GM19193 (cell line): Measurements from ENCODE around the gene ST8SIA1.

Experiments
- POLR2A ChIP-seq: IDR thresholded peaks from 4 replicates; pipeline ENCODE4 v1.6.1; 2011; ENCODE audit not compliant: insufficient read depth, insufficient read length; ENCODE audit errors: extremely low read depth

The ST8SIA1 gene

DNA sequence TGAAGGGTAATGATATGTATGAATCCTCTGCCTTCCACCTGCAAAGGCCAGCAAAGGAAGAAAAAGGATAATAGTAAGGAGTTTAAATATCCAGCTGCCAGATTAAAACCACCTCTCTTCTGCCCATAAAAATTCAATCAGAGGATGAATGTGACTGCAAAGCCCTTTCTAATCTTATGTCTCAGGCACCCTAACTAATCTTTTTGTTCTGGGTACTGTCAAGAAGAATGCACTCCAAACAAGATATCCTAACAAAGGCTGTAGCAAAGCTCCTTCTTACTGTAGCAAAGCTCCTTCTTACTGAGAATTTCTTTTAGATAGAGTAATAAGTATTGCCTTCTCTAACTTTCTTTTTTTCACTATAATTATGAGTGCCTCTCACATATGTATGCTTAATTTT, 91.8 kb downstream of the ST8SIA1 start:
- no peak for TF ChIP-seq POLR2A

GRCh38 chr12:22238211-22238610, 96.3 kb downstream of the ST8SIA1 start:
- TF ChIP-seq POLR2A, result no peak

DNA sequence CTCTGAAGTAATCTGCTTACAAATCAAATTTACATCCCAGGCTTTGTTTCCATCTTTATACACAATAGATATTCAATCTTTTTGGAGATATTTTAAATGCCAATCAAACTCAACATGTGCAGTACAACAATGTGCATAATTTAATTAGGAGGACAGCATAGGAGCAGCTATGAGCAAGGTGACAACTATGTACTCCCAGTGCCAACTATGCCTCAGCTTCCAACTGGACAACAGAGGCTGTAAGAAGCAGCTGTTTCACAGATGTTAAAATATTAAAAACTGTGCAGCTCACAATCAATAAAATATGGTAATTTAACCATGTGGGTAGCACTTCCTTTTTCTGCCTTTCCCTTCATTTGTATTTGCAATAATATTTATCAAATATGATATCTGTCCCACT, 99.9 kb downstream of the ST8SIA1 start:
- no peak for TF ChIP-seq POLR2A

GRCh38 chr12:22231836-22232235, 102.7 kb downstream of the ST8SIA1 start:
- TF ChIP-seq POLR2A, result no peak

GRCh38 chr12:22231078-22231477, 103.4 kb downstream of the ST8SIA1 start:
- no peak for TF ChIP-seq POLR2A

- no peak for TF ChIP-seq POLR2A
Measured at GRCh38 chr12:22230280-22230794, 104.2 kb downstream of the ST8SIA1 start.

DNA sequence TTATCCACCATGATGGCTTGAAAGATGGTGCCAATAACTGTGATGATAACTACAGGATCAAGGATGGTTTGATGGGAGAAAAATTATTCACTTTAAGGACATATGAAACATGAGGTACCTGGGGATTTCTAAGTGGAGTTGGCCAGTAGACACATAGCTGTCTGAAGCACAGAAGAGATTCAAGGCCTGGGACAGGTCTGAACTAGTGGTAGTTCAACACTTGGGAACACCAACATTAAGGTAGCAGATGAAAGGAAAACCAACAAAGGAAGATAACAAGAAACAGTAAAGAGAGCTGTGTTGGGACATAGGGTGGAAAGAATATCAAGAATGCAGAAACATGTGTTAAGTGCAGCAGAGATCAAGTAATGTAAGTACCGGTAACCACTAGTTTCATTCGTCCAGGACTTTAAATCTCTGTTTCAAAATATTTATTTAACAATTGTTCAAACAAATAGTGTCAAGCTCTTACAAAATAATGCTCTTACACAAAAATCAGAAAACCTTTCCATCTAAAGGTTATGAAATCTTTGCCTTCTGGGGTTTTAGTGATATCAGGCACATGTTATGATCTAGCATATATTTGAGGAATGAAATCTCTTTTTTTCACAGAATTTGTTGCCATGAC, 104.7 kb downstream of the ST8SIA1 start:
- TF ChIP-seq POLR2A, result no peak

GRCh38 chr12:22228022-22228875, 106.3 kb downstream of the ST8SIA1 start:
- no peak for TF ChIP-seq POLR2A

DNA sequence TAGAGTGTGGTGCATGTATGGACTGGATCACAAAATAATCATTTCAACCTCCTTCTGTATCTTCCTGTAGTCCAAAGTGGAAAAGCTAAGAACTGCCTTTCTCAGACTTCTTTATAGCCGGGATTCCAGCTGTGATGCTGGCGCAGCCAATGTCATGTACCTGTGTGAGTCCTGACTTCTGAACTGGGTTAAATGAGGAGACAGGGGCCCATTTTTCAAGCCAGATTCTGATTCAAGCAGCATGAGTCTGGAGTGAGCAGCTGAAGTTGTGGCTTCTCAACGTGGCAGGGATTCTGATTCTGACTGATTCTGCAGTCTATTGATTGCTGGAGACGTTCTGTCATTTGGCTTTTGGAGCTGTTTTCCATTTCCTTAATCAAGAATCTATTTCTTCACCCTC, 111.2 kb downstream of the ST8SIA1 start:
- no peak for TF ChIP-seq POLR2A

DNA sequence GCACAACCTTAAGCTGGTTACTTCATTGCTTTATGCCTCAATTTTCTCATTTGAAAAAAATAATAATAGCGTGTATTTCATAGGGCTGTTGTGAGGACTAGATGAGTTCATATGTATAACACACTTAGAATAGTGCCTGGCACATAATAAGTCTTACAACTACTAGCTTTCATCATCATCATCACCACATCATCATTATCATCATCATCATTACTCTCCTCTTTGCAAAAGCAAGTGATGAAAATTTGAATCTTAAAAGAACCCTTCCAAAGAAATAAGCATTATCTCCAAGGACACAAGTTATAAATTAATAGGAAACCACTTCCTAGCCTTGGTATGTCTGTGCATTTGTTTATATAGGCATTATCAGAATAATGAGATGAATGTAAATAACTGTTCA, 117.0 kb downstream of the ST8SIA1 start:
- TF ChIP-seq POLR2A, result no peak

GRCh38 chr12:22215467-22216253, 118.8 kb downstream of the ST8SIA1 start:
- no peak for TF ChIP-seq POLR2A

GRCh38 chr12:22211128-22211527, 123.4 kb downstream of the ST8SIA1 start:
- TF ChIP-seq POLR2A, result no peak

DNA sequence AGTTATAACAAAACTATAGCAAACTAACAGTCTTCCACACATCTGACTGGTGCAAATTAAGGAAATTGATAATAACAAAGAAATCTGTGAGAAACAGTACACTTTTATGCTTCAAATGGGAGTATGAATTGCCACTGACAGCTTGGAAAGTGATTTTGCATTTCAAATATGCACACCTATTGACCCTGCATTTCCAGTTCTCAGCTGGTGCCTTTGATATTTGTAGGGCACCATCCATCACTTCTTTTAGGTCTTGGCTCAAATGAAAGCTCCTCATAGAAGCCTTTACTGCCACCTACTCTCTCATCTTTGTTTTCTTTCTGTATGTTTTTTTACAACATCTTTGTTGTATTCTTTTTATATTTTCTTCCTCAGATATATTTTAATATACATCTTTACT, 125.1 kb downstream of the ST8SIA1 start:
- TF ChIP-seq POLR2A, result no peak

DNA sequence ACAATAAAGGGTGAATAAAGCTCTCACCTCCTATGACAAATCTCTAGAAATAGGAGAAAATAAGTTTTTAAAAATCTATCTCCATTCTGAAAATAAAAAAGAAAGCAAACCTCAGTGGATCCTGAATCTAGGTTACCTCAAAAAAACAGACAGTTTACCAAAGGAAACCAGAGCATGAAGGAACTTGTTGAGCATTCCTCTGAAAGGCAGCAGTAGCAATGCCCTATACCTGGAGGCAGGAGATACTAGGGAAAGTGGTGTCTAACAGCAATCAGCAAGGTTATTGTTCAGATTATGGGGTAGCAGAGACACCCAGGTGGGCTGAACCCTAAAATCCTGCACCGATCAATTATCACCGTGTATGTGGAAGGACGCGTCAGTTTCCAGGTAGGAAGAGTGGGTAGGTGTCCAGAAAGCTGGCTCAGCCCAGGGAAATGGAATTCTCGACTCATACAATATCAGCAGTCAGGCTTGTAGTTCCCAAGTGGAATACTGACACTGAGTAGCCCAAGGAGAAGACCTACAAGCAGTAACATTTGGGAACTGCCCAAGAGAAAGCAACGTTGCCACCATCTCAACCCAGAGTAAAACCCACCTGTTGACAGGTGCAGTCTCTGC, 128.3 kb downstream of the ST8SIA1 start:
- no peak for TF ChIP-seq POLR2A

DNA sequence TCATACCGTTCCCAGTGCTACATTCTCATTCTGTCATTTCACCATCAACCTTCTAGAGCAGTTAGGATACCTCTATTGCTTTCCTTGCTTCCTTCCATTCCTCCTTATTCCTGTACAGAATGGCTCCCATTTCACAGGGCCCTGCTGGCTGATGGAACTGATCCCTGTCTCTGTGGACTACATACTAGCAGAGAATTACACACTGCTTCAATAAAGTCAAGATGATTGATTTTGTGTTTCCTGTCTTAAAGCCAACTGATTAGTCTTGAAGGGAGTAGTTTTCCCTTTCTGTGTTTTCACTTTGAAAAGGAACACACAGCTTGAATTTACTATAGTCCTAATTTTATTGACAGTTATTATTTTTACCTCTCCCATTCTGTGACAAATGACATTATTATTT, 130.1 kb downstream of the ST8SIA1 start:
- TF ChIP-seq POLR2A, result no peak

DNA sequence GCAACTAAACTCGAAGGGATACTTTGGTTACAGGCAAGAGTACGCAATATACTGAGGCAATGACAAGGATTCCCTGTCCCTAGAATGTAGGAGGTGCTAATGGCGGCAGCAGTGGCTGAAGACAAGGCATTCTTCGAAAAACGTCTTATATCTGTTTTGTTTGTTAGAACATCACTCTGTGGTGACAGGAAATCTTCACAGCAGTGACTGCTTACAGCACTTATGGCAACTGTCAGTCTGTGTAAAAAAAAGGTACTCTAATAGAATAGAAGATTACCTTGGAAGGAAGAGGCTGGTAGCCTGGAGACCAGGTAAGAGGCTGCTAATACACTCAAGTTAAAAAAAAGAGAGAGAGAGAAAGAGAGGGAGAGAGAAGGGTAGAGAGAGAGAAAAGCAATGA, 131.7 kb downstream of the ST8SIA1 start:
- no peak for TF ChIP-seq POLR2A

DNA sequence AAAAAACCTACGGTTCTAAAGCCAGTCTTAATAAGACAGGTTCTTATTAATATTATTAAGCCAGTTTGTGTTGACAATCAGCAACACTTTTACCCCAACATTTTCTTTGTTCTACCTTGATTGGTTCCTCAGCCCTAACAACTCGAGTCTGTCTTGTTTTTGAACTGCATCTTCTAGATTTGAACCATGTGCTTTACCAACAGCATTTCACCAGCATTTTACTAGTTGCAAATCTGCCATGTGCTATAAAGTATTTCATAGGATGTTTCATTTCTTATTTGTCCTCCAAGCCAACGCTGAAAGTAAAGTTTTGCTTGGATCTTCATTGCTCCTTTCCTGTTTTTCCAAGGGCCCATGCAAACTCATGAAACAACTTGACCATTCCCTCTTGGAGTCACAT, 133.4 kb downstream of the ST8SIA1 start:
- no peak for TF ChIP-seq POLR2A
